ENCODE data around the gene XRCC6. TPM values are rescaled to one million over a fixed set of nuclear protein-coding genes. Genes with fewer than 3 reads are reported as not detected.
A peak's percentile ranks its signal among the peaks of the same experiment; 100 is the strongest.
"Not testable (repeated sequence)": the region's sequence is repeated elsewhere in the genome, so short reads cannot be mapped to it uniquely, and the experiment has no call there.

XRCC6 gene
- total and polyA plus RNA-seq, 2 donors (not counting 1 experiment from before 2014, with no cell fraction given), result 183 to 268 TPM

DNA sequence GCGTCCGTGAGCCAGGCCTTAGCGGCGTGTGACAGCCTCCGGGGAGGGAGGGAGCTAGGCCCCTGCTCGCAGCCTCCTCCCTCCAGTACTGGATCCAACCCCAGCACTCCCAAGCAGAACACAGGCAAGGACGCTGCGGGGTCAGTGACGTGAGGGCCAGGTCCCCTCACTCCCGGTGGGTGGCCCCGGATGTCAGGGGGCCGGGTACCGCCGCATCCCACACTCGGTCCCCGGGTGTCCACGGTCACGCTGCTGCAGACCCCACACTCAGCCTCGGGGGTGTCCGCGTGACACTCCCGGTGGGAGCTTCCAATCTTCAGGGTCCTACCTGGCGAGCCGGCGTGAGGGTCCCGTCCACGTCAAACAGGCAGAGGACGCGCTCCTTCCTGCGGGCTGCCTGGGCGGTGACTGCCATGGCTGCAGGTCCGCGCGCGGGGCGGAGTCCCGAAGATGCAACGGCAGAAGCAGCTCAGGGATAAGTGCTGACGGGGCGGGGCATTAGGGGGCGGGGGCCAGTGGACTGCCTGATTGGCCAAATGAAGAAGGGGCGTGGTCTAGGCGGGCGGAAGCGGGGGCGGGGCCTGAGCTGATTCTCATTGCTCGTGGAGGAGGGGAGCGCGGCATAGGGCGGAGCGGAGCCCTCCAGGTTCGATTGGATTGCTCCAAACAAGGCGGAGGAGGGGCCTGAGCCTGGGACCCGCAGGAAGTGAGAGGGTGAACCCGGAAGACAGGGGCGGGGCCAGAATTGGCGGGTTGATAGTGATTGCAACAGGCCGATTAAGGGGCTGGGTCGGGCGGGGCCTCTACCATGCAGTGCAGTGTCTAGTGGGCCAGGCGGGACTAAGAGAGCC lies 31.5 kb upstream of the XRCC6 start, which contains the start of gene PMM1:
Gene PMM1 (minus strand): TSS at position 450 of the 851 bp plus-strand sequence. CDS start 35 bp downstream, at position 415.
- Histone ChIP-seq H3K27me3 (ENCODE audit: control insufficient read depth, insufficient read depth, low read length) (no peaks in the 10 kb centered on the region), H3K4me2 (ENCODE audit: extremely low read depth, insufficient read depth, low read length) (peak within 1 kb of the TSS; percentile 99), H3K9ac (ENCODE audit: insufficient read depth, low read length) (peak within 1 kb of the TSS; percentile 93), H3K36me3 (ENCODE audit: control insufficient read depth, insufficient read depth, low read length) (peaks cover 8% of the 10 kb centered on the region), H3K4me3 (replicated peaks in 1 of 4; ENCODE audit: control extremely low read depth in 1 of 4, insufficient read depth in 1 of 4, low read depth in 3 of 4, low read length in 4 of 4) (peak within 1 kb of the TSS; percentile 88 to 98 (median 94)), H3K4me1 (ENCODE audit: control insufficient read depth, extremely low read depth, insufficient read depth, low read length) (peaks cover 5% of the 10 kb centered on the region), H2AFZ (ENCODE audit: low read length) (peak within 1 kb of the TSS; percentile 84), H3K27ac (ENCODE audit: insufficient read depth, low read length) (peak within 1 kb of the TSS; percentile 86), H3K79me2 (ENCODE audit: control insufficient read depth, insufficient read depth, low read length) (peaks cover 31% of the 10 kb centered on the region), H3K9me3 (ENCODE audit: control insufficient read depth, insufficient read depth, low read depth, low read length) (no peaks in the 10 kb centered on the region), H4K20me1 (ENCODE audit: control insufficient read depth, extremely low read depth, insufficient read depth, low read length) (no peaks in the 10 kb centered on the region)
- DNase-seq (ENCODE audit: low read depth in 2 of 2), result peak; percentile 99
- no peak for TF ChIP-seq EZH2 (IDR thresholded peaks at IDR 0.05; ENCODE audit: low read length, missing control alignments)
- TF ChIP-seq, protein P1, sequence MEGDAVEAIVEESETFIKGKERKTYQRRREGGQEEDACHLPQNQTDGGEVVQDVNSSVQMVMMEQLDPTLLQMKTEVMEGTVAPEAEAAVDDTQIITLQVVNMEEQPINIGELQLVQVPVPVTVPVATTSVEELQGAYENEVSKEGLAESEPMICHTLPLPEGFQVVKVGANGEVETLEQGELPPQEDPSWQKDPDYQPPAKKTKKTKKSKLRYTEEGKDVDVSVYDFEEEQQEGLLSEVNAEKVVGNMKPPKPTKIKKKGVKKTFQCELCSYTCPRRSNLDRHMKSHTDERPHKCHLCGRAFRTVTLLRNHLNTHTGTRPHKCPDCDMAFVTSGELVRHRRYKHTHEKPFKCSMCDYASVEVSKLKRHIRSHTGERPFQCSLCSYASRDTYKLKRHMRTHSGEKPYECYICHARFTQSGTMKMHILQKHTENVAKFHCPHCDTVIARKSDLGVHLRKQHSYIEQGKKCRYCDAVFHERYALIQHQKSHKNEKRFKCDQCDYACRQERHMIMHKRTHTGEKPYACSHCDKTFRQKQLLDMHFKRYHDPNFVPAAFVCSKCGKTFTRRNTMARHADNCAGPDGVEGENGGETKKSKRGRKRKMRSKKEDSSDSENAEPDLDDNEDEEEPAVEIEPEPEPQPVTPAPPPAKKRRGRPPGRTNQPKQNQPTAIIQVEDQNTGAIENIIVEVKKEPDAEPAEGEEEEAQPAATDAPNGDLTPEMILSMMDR (conservative IDR thresholded peaks at IDR 0.05 in 1 of 2, IDR thresholded peaks at IDR 0.05 in 1 of 2; ENCODE audit: low read depth in 1 of 2, low read length in 2 of 2), result no peak

DNA sequence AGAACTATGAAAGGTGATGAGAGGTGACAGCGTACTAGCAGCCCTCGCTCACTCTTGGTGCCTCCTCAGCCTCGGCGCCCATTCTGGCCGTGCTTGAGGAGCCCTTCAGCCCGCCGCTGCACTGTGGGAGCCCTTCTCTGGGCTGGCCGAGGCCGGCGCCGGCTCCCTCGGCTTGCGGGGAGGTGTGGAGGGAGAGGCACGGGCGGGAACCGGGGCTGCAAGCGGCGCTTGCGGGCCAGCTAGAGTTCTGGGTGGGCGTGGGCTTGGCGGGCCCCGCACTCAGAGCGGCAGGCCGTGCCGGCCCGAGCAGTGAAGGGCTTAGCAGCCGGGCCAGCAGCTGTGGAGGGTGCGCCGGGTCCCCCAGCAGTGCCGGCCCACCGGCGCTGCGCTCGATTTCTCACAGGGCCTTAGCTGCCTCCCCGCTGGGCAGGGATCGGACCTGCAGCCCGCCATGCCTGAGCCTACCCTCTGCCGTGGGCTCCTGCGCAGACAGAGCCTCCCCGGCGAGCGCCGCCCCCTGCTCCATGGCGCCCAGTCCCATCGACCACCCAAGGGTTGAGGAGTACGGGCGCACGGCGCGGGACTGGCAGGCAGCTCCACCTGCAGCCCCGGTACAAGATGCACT lies 27.6 kb upstream of the XRCC6 start:
- not testable (repeated sequence) for DNase-seq (ENCODE audit: low read depth in 2 of 2); H3K9me3 ChIP-seq (ENCODE audit: control insufficient read depth, insufficient read depth, low read depth, low read length); H3K27ac ChIP-seq (ENCODE audit: insufficient read depth, low read length); H4K20me1 ChIP-seq (ENCODE audit: control insufficient read depth, extremely low read depth, insufficient read depth, low read length); H2AFZ ChIP-seq (ENCODE audit: low read length); H3K36me3 ChIP-seq (ENCODE audit: control insufficient read depth, insufficient read depth, low read length); H3K9ac ChIP-seq (ENCODE audit: insufficient read depth, low read length); H3K4me2 ChIP-seq (ENCODE audit: extremely low read depth, insufficient read depth, low read length); H3K27me3 ChIP-seq (ENCODE audit: control insufficient read depth, insufficient read depth, low read length); H3K4me3 ChIP-seq (replicated peaks in 1 of 4; ENCODE audit: control extremely low read depth in 1 of 4, insufficient read depth in 1 of 4, low read depth in 3 of 4, low read length in 4 of 4)
- peaks cover 11% of the 10 kb centered on the region for H3K79me2 ChIP-seq (ENCODE audit: control insufficient read depth, insufficient read depth, low read length)
- peaks cover 12% of the 10 kb centered on the region for H3K4me1 ChIP-seq (ENCODE audit: control insufficient read depth, extremely low read depth, insufficient read depth, low read length)

DNA sequence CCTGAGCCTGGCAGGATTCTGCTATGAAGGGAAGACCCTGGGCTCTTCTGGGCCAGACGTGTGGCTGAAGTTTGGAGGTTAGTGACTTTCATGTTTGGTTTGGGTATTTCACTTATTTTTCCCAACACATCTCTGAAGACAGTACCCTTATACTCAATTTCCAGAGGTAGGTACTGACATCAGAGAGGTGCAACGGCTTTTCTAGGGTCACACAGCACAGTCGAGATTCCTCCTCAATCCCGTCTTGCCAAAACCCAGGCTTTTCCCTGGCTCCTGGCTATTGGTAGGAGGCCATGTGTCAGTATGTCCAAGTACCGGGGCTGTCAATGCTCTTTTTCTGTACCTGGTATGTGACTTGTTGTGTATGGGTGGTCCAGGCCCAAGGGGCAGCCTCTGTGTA lies 25.4 kb upstream of the XRCC6 start:
- TF ChIP-seq EZH2 (IDR thresholded peaks at IDR 0.05; ENCODE audit: low read length, missing control alignments), result no peak
- TF ChIP-seq, protein P1 (conservative IDR thresholded peaks at IDR 0.05 in 1 of 2, IDR thresholded peaks at IDR 0.05 in 1 of 2; ENCODE audit: low read depth in 1 of 2, low read length in 2 of 2), result no peak
- no peaks in the 10 kb centered on the region for H4K20me1 ChIP-seq (ENCODE audit: control insufficient read depth, extremely low read depth, insufficient read depth, low read length)
- H3K4me1 ChIP-seq (ENCODE audit: control insufficient read depth, extremely low read depth, insufficient read depth, low read length), result peaks cover 12% of the 10 kb centered on the region
- H3K27ac ChIP-seq (ENCODE audit: insufficient read depth, low read length), result no peak overlapping the region
- H3K79me2 ChIP-seq (ENCODE audit: control insufficient read depth, insufficient read depth, low read length), result no peaks in the 10 kb centered on the region
- H3K4me2 ChIP-seq (ENCODE audit: extremely low read depth, insufficient read depth, low read length), result no peak overlapping the region
- no peaks in the 10 kb centered on the region for H3K9me3 ChIP-seq (ENCODE audit: control insufficient read depth, insufficient read depth, low read depth, low read length)
- H3K27me3 ChIP-seq (ENCODE audit: control insufficient read depth, insufficient read depth, low read length), result no peaks in the 10 kb centered on the region
- no peak overlapping the region for H2AFZ ChIP-seq (ENCODE audit: low read length)
- H3K4me3 ChIP-seq (replicated peaks in 1 of 4; ENCODE audit: control extremely low read depth in 1 of 4, insufficient read depth in 1 of 4, low read depth in 3 of 4, low read length in 4 of 4), result no peak overlapping the region
- H3K9ac ChIP-seq (ENCODE audit: insufficient read depth, low read length), result no peak overlapping the region
- DNase-seq (ENCODE audit: low read depth in 2 of 2), result no peak
- H3K36me3 ChIP-seq (ENCODE audit: control insufficient read depth, insufficient read depth, low read length), result peaks cover 2% of the 10 kb centered on the region
